Prostate gland (tissue), 2 donors: ENCODE results near the gene MED7. TPM values are rescaled to one million over a fixed set of nuclear protein-coding genes. Genes with fewer than 3 reads are reported as not detected.

ENCODE experiments used
- DNase-seq: peaks from one replicate; pipeline ENCODE4 v3.0.0-alpha.2; 2019; ENCODE audit warnings: low spot score
- H3K27ac ChIP-seq, 2 donors: fragments of 200-600 bp; sonication (generic); 2 replicates each; pipeline ENCODE4 v1.5.1; 2017 to 2019
- H3K27me3 ChIP-seq: fragments of 200-600 bp; sonication (generic); replicated peaks from 2 replicates; pipeline ENCODE4 v1.5.1; 2019; ENCODE audit not compliant: insufficient read depth
- H3K36me3 ChIP-seq, 2 donors: fragments of 200-600 bp; sonication (generic); 1 replicate in 1 of 2; 2 replicates in 1 of 2; pipeline versions ENCODE4 v1.5.1 to v1.8.1; 2017 to 2019
- H3K4me1 ChIP-seq: fragments of 200-600 bp; sonication (generic); replicated peaks from 2 replicates; pipeline ENCODE4 v1.5.1; 2019
- H3K4me3 ChIP-seq, 2 donors: fragments of 200-600 bp; sonication (generic); 2 replicates each; pipeline ENCODE4 v1.5.1; 2017 to 2019
- H3K9me3 ChIP-seq: fragments of 200-600 bp; sonication (generic); 2 replicates; pipeline ENCODE4 v1.5.1; 2017
- CTCF ChIP-seq, 4 experiments: fragments of 200-600 bp in 2 of 4; fragments of 450-650 bp in 2 of 4; sonication (generic) in 2 of 4; IDR thresholded peaks; 1 replicate in 3 of 4; 2 replicates in 1 of 4; pipeline ENCODE4 v1.5.1; 2016 to 2019; ENCODE audit warnings: antibody characterized with exemption in 4 of 4, mild to moderate bottlenecking in 2 of 4, moderate library complexity in 2 of 4
- POLR2A ChIP-seq: fragments of 450-650 bp; IDR thresholded peaks from one replicate; pipeline ENCODE4 v1.6.1; 2016; ENCODE audit warnings: antibody characterized with exemption, mild to moderate bottlenecking
- POLR2AphosphoS5 ChIP-seq: sonication (generic); formaldehyde crosslinking; IDR thresholded peaks from one replicate; pipeline ENCODE4 v1.6.1; 2017; ENCODE audit warnings: antibody characterized with exemption
- WGBS: methylation state at CpG from one replicate; pipeline ENCODE4 v1.1.5; 2018; 5-methylcytosine and 5-hydroxymethylcytosine counted together
- intact Hi-C: fragments of 100-400 bp; cut with DNase I; formaldehyde crosslinking; loops from one replicate; pipeline ENCODE4 v1.14.2; 2022
- total RNA-seq, 2 donors: library from RNA; depleted of rRNA; stranded (reverse); fragments of >200 nt; gene quantifications; one replicate each; pipeline ENCODE4 v1.1.0, GENCODE V29; 2016

Gene MED7
- total RNA-seq, 2 donors from 2014 or later = 10.7 to 11.1 TPM

GRCh38 chr5:157132281-157132612 lies 10.4 kb downstream of the MED7 start:
- H3K36me3 ChIP-seq = no peaks in the 10 kb centered on the region
- no peak overlapping the region for H3K4me3 ChIP-seq
- no peaks in the 10 kb centered on the region for H3K4me1 ChIP-seq
- DNase-seq = no peak
- H3K9me3 ChIP-seq = no peaks in the 10 kb centered on the region
- TF ChIP-seq CTCF (IDR thresholded peaks at IDR 0.05) = no peak
- TF ChIP-seq POLR2A = no peak
- no peak for TF ChIP-seq POLR2AphosphoS5
- no peaks in the 10 kb centered on the region for H3K27me3 ChIP-seq
- 2% methylated on average over 1 of the region's 1 CpG for WGBS
- no peak overlapping the region for H3K27ac ChIP-seq
- intact Hi-C loops = no loop called here

DNA sequence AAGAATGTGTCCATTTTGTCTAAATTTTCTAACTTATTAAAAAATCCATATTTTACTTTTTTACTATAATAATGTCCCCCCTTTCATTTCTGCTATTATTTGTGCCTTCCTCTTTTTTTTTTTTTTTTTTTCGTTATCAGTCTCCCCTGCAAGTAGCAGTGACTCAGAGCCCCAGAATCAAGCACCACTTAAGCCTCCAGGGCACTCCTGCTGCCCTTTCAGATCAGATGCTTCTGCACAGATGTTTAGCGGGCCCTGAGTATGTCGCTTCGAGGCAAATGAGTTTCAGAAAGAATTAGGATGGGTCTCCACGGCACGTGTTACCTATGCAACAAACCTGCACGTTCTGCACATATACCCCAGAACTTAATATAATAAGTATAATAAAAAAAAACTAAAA lies 11.7 kb downstream of the MED7 start:
- DNase-seq = no peak
- Histone ChIP-seq H3K4me3 (no peak overlapping the region), H3K27me3 (no peaks in the 10 kb centered on the region), H3K36me3 (no peaks in the 10 kb centered on the region), H3K4me1 (no peaks in the 10 kb centered on the region), H3K27ac (no peak overlapping the region), H3K9me3 (no peaks in the 10 kb centered on the region)
- TF ChIP-seq POLR2AphosphoS5 = no peak
- no peak for TF ChIP-seq CTCF (IDR thresholded peaks at IDR 0.05)
- TF ChIP-seq POLR2A = no peak
- WGBS = 75% methylated on average over 7 of the region's 7 CpGs
- intact Hi-C loops = no loop called here

DNA sequence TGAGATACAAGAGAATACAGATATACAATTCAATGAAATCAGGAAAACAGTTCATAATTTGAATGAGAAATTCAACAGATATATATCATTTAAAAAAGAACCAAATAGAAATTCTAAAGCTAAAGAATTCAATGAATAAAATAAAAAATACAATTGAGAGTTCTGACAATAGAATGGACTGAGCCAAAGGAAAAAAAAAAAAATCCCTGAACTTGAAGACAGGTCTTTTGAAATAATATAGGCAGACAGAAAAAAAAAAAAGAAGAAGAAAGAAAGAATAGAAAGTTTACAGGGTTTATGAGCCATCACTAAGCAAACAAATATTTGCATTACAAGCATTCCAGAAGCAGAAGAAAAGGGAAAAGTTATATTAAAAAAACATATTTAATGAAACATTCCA lies 21.0 kb downstream of the MED7 start:
- H3K27me3 ChIP-seq = no peaks in the 10 kb centered on the region
- TF ChIP-seq POLR2A = no peak
- H3K4me3 ChIP-seq = no peak overlapping the region
- no peaks in the 10 kb centered on the region for H3K9me3 ChIP-seq
- intact Hi-C loops = no loop called here
- no peaks in the 10 kb centered on the region for H3K4me1 ChIP-seq
- H3K36me3 ChIP-seq = no peaks in the 10 kb centered on the region
- no peak for DNase-seq
- no peak overlapping the region for H3K27ac ChIP-seq

DNA sequence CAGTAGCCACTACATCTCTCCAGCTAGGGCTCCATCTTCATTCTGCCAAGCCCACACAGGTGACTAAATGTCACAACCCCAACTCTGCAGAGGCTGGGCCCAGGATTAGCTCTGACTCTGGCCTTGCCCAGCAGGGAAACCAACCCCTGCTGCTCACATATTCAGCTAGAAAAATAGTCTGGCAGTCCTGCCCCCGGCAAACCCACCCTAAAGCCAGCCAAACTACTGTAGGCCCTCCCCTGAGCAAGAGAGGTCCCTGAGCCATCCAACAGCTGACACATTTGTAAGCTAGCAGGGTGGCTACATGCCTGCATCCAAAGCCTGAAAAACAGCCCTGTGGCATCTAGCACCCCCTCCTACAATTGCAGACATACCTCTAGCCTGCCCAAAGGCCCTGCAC lies 22.6 kb downstream of the MED7 start:
- no peaks in the 10 kb centered on the region for H3K9me3 ChIP-seq
- no peaks in the 10 kb centered on the region for H3K4me1 ChIP-seq
- WGBS = 85% methylated on average over 1 of the region's 1 CpG
- no peak overlapping the region for H3K27ac ChIP-seq
- H3K27me3 ChIP-seq = no peaks in the 10 kb centered on the region
- DNase-seq = no peak
- intact Hi-C loops = no loop called here
- H3K36me3 ChIP-seq = no peaks in the 10 kb centered on the region
- H3K4me3 ChIP-seq = no peak overlapping the region
- TF ChIP-seq POLR2AphosphoS5 = no peak
- TF ChIP-seq POLR2A = no peak
- TF ChIP-seq CTCF (IDR thresholded peaks at IDR 0.05) = no peak

GRCh38 chr5:157116483-157116954 lies 26.1 kb downstream of the MED7 start:
- DNase-seq = no peak

More at GRCh38 chr5:157116483-157116954, 26.1 kb downstream of the MED7 start:
- intact Hi-C loops = no loop called here
- 68% methylated on average over 6 of the region's 6 CpGs for WGBS
- Histone ChIP-seq H3K9me3 (no peaks in the 10 kb centered on the region), H3K4me1 (no peaks in the 10 kb centered on the region), H3K27me3 (no peaks in the 10 kb centered on the region), H3K27ac (no peak overlapping the region), H3K36me3 (no peaks in the 10 kb centered on the region), H3K4me3 (no peak overlapping the region)
- no peak for TF ChIP-seq CTCF (IDR thresholded peaks at IDR 0.05)
- no peak for TF ChIP-seq POLR2AphosphoS5
- TF ChIP-seq POLR2A = no peak
